Cortex of kidney (tissue), 1 donor: ENCODE data around the gene RNF20.
"Not testable (repeated sequence)": the region's sequence is repeated elsewhere in the genome, so short reads cannot be mapped to it uniquely, and the experiment has no call there.

Experiments
- DNase-seq: peaks from one replicate; lab custom pipeline; 2025; lab: John Stamatoyannopoulos, UW

The RNF20 gene

GRCh38 chr9:101536938-101537337, 3.3 kb downstream of the RNF20 start:
- DNase-seq = no peak

- DNase-seq = no peak
Observed at GRCh38 chr9:101540069-101540468, 6.4 kb downstream of the RNF20 start.

GRCh38 chr9:101543098-101543735, 9.6 kb downstream of the RNF20 start:
- no peak for DNase-seq

GRCh38 chr9:101549472-101550098, 15.9 kb downstream of the RNF20 start:
- DNase-seq = not testable (repeated sequence)

GRCh38 chr9:101561740-101562139, 28.1 kb downstream of the RNF20 start:
- DNase-seq = no peak

GRCh38 chr9:101562966-101563365, 29.3 kb downstream of the RNF20 start:
- DNase-seq = no peak

GRCh38 chr9:101564252-101564651, 30.6 kb downstream of the RNF20 start:
- no peak for DNase-seq

- no peak for DNase-seq
Observed at GRCh38 chr9:101566904-101567724, 33.5 kb downstream of the RNF20 start.

- DNase-seq = no peak
Observed at GRCh38 chr9:101567725-101568350, 34.2 kb downstream of the RNF20 start.

GRCh38 chr9:101569741-101570501, 36.3 kb downstream of the RNF20 start:
- DNase-seq = no peak

GRCh38 chr9:101571114-101571513, 37.5 kb downstream of the RNF20 start:
- no peak for DNase-seq

- DNase-seq = no peak
Observed at GRCh38 chr9:101572316-101572715, 38.7 kb downstream of the RNF20 start.

GRCh38 chr9:101574731-101575333, 41.2 kb downstream of the RNF20 start:
- no peak for DNase-seq

GRCh38 chr9:101578378-101578777, 44.7 kb downstream of the RNF20 start:
- DNase-seq = no peak

GRCh38 chr9:101579711-101580545, 46.3 kb downstream of the RNF20 start:
- DNase-seq = no peak

- no peak for DNase-seq
Observed at GRCh38 chr9:101582553-101582952, 48.9 kb downstream of the RNF20 start.

- no peak for DNase-seq
Observed at GRCh38 chr9:101585740-101586139, 52.1 kb downstream of the RNF20 start.

- DNase-seq = no peak
Observed at GRCh38 chr9:101586651-101587050, 53.0 kb downstream of the RNF20 start.

GRCh38 chr9:101587332-101588043, 53.8 kb downstream of the RNF20 start:
- DNase-seq = no peak

GRCh38 chr9:101590074-101590473, 56.4 kb downstream of the RNF20 start:
- DNase-seq = not testable (repeated sequence)
